ENCODE measurements around the gene SH3D19.

The SH3D19 gene

GRCh38 chr4:151228189-151229119 is 97.0 kb downstream of the SH3D19 start:
- DNase-seq (ENCODE audit: low read depth), result no peak

GRCh38 chr4:151227731-151228130 is 97.7 kb downstream of the SH3D19 start:
- DNase-seq (ENCODE audit: low read depth), result no peak

- DNase-seq (ENCODE audit: low read depth), result no peak
Measured at GRCh38 chr4:151227172-151227571, 98.2 kb downstream of the SH3D19 start.

DNA sequence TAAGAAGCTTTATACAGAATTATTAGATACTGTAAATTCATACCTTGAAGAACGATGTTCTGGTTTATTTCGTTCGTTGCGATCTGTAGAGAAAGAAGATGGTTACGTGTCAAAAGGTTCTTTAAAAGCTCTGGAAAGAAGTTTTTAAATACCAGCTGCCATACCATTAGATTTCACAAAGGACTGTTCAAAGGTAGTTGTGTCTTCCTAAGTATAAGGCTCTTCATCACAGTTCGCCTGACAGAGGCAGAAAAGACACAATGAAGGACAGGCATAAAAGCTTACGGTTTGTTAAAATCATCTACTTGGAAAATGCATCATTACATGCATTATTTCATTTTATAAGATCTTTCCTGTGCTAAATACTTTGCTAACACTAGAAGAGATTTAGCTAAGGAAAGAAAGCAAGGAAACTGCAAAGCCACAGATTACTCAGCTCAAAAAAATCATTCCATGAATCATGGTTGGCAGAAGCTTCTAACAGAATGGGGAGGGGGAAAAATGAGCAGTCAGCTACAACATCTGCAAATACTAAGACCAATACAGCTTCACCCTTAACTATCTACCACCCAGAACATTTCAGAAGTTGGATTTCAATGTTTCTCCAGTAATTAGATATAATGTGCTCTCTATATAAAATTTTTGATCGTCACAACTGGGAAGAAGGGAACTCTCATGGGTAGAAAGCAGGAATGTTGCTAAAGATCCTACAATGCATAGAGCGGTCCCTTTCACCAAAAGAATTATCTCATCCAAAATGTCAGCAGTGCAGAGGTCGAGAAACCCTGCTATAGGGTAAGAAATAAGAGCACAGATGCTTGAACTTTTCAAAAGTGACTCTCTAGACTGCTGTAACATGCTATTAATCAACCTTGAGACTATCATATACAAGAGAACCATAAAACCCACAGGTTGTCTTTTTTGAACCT is 99.1 kb downstream of the SH3D19 start:
- no peak for DNase-seq (ENCODE audit: low read depth)

DNA sequence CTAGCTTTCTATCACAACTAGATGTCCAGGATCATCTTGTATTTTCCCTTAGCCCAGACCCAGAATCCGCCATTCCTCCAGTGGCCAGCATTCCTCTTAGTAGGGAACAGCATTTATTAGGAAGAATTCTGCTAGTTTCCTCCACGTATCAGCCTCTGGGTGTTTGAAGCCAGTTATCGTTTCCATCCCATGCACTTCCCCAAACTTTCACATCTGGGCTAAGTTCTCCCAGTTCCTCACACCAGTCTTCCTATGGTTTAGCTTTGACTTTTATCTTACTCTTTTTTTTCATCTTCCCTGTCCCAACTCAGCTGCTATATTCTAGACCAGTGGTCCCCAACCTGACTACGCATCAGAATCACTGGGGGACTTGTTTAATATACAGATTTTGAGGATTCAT is 101.9 kb downstream of the SH3D19 start:
- no peak for DNase-seq (ENCODE audit: low read depth)

DNA sequence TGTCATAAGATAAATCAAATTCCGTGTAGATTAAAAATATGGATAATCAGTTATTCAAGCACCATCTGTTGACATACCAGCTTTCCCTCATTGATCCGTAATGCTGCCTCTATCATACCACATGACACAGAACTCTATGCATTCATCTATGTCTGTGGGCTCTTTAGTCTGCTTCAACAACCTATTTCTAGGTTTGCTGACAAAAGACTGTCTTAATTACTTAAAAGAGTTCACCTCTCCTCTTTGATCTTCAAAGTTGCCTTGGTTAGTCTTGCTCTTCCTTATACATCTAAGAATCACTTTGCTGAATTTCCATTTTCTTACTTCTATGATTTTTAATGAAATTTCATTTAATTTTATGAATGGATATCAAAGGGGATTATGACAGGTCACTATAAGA is 105.5 kb downstream of the SH3D19 start:
- DNase-seq (ENCODE audit: low read depth), result no peak

DNA sequence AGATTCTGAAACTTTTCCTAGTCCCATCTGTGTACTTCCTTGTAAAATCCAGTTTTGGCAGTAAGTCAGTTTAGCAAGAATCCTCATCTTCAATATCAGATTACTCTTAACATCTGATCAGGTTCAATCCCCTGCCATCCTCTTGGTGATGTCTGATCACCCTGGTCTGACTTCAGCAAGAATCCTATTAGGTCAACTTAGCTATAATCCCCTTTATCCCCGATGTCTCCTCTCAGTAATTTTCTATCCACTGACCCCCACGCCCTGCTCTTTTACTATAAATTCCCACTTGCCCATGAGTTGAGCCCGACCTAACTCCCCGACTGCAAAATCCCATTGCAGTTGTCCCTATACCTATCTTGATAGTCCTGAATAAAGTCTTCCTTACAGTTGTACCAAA is 106.3 kb downstream of the SH3D19 start:
- DNase-seq (ENCODE audit: low read depth), result no peak

- no peak for DNase-seq (ENCODE audit: low read depth)
Measured at GRCh38 chr4:151218343-151218742, 107.1 kb downstream of the SH3D19 start.

DNA sequence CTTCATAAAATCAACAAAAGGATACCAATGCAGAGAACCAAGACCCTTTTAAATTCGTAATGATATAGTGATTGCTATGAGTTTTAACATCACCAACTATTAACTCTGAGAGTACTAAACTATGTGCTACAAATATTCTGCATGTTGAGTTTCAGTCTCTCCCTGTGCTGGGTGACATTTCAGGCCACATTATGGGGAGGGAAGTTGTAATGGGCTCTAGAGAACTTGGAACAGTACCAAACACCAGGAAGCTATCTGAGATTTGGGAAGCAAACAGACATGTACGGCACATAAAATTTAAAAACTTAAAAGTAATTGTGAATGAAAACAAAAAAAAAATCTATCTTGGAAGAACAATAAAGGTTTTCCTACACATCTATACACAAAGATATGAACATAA is 108.1 kb downstream of the SH3D19 start:
- no peak for DNase-seq (ENCODE audit: low read depth)

DNA sequence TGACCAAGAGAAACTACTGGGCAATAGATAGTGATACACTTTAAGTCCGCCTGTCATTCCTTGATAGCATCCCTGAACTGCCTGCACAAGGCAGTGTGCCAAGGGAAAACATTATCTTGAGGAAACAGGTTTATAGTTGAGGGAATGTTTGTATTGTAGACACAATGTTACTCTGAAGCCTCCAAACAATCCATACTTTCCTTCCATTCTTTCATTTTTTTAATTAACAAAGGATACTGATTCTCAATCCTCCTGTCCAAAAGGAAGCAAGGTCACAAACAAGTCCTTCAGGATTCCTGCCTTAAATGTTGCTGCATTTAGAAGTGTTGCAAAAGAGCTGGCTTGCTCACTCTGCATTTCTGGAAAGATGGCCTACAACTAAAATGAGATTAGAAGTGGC is 110.1 kb downstream of the SH3D19 start:
- DNase-seq (ENCODE audit: low read depth), result no peak

DNA sequence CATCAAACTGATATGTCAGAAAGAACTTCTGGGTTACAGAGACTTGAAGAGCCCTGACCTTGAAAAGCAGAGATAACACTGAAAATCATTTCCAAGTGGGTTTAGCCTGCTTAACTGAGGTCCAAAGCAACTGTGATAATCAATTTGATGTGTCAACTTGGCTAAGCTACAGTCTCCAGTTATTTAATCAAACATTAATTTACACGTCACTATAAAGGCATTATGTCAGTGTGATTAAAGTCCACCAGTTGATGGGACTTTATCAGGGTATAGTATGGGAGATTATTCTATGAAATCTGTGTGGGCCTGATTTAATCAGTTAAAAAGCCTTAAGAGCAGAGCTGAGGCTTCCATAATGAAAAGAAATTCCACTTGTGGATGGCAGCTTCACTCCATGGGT is 117.5 kb downstream of the SH3D19 start:
- DNase-seq (ENCODE audit: low read depth), result no peak

- DNase-seq (ENCODE audit: low read depth), result no peak
Measured at GRCh38 chr4:151207186-151207585, 118.2 kb downstream of the SH3D19 start.

- DNase-seq (ENCODE audit: low read depth), result no peak
Measured at GRCh38 chr4:151206241-151207005, 119.0 kb downstream of the SH3D19 start.

- no peak for DNase-seq (ENCODE audit: low read depth)
Measured at GRCh38 chr4:151205722-151206121, 119.7 kb downstream of the SH3D19 start.

DNA sequence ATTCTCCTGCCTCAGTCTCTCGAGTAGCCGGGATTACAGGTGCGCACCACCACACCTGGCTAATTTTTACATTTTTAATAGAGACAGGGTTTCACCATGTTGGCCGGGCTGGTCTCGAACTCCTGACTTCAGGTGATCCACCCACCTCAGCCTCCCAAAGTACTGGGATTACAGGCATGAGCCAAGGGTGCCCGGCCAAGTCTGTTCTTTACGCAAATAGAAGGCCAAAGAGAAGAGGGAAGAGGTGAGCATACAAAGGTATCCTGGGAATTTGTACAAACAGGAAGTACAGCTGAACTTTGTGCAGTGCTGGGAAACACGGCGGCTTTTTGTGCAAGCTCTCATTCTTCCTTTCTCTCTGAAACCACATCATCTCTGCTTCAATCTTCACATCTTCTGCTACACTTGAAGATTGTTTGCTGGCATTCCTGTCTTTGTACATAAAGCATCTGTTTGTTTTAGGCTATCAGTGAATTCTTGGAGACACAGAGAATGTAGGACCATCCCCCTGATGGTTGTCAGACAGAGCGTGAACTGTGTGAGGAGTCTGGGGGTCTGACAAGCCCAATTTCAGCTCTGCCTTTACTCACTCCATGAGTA is 120.4 kb downstream of the SH3D19 start:
- no peak for DNase-seq (ENCODE audit: low read depth)

GRCh38 chr4:151202851-151203455 is 122.5 kb downstream of the SH3D19 start:
- DNase-seq (ENCODE audit: low read depth), result no peak

DNA sequence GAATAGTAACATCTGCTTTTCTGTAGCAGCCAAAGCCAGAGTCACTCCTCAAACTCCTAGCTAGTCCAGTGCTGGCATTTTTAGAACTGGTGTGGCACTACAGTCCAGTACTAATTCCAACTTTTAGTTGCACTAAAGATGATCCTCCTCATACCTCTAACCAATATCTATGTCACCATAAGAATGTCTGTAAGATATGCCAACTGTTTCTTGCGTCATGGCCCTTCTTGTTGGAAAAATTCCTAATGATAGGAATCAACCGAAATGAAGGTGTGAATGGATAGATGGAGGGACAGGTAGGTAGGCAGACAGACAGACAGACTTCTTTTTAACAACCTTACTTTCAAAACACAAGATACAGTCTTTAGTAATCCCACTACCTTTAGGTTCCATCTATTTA is 123.0 kb downstream of the SH3D19 start:
- no peak for DNase-seq (ENCODE audit: low read depth)

DNA sequence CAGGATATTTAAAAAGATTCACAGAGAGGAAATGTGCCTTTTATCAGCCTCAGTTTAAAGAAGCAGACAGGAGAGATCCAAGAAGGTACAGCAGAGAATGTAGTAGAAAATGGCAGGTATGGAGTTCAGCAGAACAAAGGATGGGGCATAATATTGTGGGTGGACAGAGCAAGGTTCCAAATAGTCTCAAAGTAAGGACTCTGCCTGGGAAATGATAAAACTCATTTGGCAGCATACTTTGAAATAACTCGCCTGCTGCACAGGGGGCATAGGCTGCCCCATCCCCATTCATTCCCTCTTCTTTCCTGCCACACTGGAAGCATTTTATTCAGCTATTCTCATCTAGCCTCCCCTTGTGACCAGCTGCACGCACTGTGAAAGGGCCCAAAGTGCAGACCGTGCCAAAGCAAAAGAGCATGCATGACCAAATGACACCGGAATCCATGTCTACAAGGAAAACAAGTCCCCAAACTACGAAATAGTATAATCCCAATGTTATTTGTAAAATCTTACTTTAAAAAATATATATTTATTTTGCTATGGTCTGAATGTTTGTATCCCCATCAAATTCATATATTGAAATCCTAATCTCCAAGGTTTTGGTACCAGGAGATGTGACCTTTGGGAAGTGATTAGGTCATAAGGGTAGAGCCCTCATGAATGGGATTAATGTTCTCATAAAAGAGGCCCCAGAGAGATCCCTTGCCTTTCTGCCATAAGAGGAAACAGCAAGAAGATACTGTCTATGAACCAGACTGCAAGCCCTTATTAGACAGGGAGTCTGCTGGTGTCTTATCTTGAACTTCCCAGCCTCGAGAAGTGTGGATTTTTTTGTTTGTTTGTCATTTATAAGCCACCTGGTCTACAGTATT is 125.8 kb downstream of the SH3D19 start:
- DNase-seq (ENCODE audit: low read depth), result no peak

DNA sequence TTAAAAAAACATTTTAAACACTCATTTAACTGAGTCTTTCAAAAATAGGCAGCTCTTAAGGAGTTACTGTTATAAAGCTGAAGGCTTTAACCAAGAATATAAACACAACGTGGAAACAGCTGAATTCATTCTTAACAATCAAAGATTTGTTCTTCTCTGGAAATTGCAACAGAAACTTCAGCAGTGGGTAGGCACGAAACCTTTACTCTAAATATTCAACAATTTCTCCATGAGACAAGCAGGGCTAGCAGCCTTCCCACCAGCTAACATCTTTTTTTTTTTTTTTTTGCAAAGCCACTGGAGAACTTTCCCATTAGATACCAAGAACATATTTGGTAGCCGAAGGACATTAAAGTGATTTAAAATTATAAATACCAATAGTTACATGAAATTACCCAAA is 126.7 kb downstream of the SH3D19 start:
- DNase-seq (ENCODE audit: low read depth), result no peak

DNA sequence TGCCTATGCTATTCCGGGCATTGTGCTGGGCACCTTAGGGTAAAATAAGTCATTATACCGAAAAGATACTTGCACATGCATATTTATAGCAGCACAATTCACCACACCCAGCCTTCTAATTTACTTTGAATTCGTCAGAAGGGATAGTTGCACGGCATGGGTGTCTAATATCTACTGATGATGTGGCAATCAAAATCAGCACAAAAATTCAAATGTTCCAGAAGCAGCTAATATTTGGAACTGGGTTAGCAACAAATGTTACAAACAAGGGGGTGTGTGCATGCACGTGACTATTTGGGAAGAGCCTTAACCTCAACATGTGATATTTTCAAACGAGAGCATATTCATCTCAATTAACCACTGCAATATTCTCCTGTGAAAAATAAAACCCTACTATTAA is 128.2 kb downstream of the SH3D19 start:
- no peak for DNase-seq (ENCODE audit: low read depth)

All from activated T-cell treated with anti-CD3 and anti-CD28 coated beads for 48 hours (primary cell).